ENCODE measurements around the gene CNTNAP4. TPM values are rescaled to one million over a fixed set of nuclear protein-coding genes. Genes with fewer than 3 reads are reported as not detected.

Gene CNTNAP4
- total and polyA plus RNA-seq, 2 of the 8 experiments (the other 6 are each of a cell fraction or from before 2014, with no cell fraction given), result not detected

- no peak overlapping the region for H4K91ac ChIP-seq (replicated peaks; ENCODE audit: insufficient read length, low read length)
- no peak overlapping the region for H3K4ac ChIP-seq (replicated peaks; ENCODE audit: insufficient read length, low read depth, low read length)
- H3K4me1 ChIP-seq (replicated peaks in 1 of 4; ENCODE audit: control insufficient read depth in 3 of 4, insufficient read depth in 4 of 4, low read length in 3 of 4), result no peaks in the 10 kb centered on the region
- no peak overlapping the region for H2AFZ ChIP-seq (ENCODE audit: low read length)
- CTCF ChIA-PET (ENCODE audit: partially characterized antibody), result no interaction called here
- no peaks in the 10 kb centered on the region for H3K79me2 ChIP-seq (ENCODE audit: control insufficient read depth in 1 of 2, insufficient read depth in 2 of 2, low read length in 2 of 2)
- H3K23me2 ChIP-seq (ENCODE audit: low read depth, low read length), result no peaks in the 10 kb centered on the region; the same call in 1 of the 2 replicates
- no peaks in the 10 kb centered on the region for H3K9me3 ChIP-seq (ENCODE audit: insufficient read depth in 2 of 2, low read depth in 1 of 2, low read length in 1 of 2)
- H3K27ac ChIP-seq (ENCODE audit: low read depth, low read length), result no peak overlapping the region
- H3K18ac ChIP-seq (ENCODE audit: extremely low read depth, low read length), result no peak overlapping the region
- no peaks in the 10 kb centered on the region; a peak in 2 of 7 replicates for H3K27me3 ChIP-seq (replicated peaks in 1 of 4; ENCODE audit: control insufficient read depth in 3 of 4, extremely low read depth in 1 of 4, insufficient read depth in 3 of 4, low read length in 3 of 4)
- no peak overlapping the region for H2BK5ac ChIP-seq (ENCODE audit: low read depth, low read length)
- no peak overlapping the region for H3K9ac ChIP-seq (replicated peaks in 1 of 4; ENCODE audit: extremely low read depth in 1 of 4, low read depth in 3 of 4, low read length in 3 of 4)
- POLR2A ChIA-PET (ENCODE audit: partially characterized antibody), result no interaction called here
- no peak overlapping the region for H4K5ac ChIP-seq (ENCODE audit: insufficient read length, low read depth, low read length)
- H3K36me3 ChIP-seq (ENCODE audit: control insufficient read depth in 2 of 4, insufficient read depth in 4 of 4, low read length in 3 of 4), result no peaks in the 10 kb centered on the region
- H3K14ac ChIP-seq (ENCODE audit: insufficient read length), result no peak overlapping the region
- no peak overlapping the region for H2BK120ac ChIP-seq (replicated peaks; ENCODE audit: low read depth, low read length)
- no peaks in the 10 kb centered on the region for H3K79me1 ChIP-seq (ENCODE audit: low read depth, low read length)
- WGBS, 2 experiments (ENCODE audit: extremely low coverage in 1 of 2, insufficient coverage in 1 of 2, insufficient read length in 1 of 2, insufficient replicate concordance in 2 of 2, low coverage in 1 of 2, low lambda C conversion rate in 2 of 2, missing lambda C conversion rate in 1 of 2), result 93% methylated on average over 8 of the region's 8 CpGs; no CpG with 5 or more reads in 1 of the 2 experiments
- no peak overlapping the region for H3K23ac ChIP-seq (ENCODE audit: insufficient read length)
- DNase-seq (ENCODE audit: low read depth in 1 of 2, low spot score in 2 of 2), result no peak
- no peak overlapping the region for H2BK15ac ChIP-seq (ENCODE audit: low read length)
- H3K4me2 ChIP-seq (ENCODE audit: insufficient read depth in 1 of 2, low read depth in 2 of 2, low read length in 2 of 2), result no peak overlapping the region
- H3K56ac ChIP-seq (replicated peaks; ENCODE audit: insufficient read length, low read depth, low read length), result no peak overlapping the region
- no peak overlapping the region for H4K8ac ChIP-seq (ENCODE audit: extremely low read depth, insufficient read depth, low read length)
- no peak overlapping the region for H2BK20ac ChIP-seq (ENCODE audit: low read length)
- no peak overlapping the region for H2AK5ac ChIP-seq (ENCODE audit: low read depth, low read length)
- H3K4me3 ChIP-seq (ENCODE audit: extremely low read depth in 1 of 4, insufficient read depth in 2 of 4, low read depth in 3 of 4, low read length in 4 of 4), result no peak overlapping the region
- H4K20me1 ChIP-seq (replicated peaks in 1 of 2; ENCODE audit: control insufficient read depth in 1 of 2, insufficient read depth in 2 of 2, low read length in 2 of 2), result no peaks in the 10 kb centered on the region
- no peak for FAIRE-seq
- H2BK12ac ChIP-seq (ENCODE audit: low read depth, low read length), result no peak overlapping the region
- TF ChIP-seq RBBP5 (IDR thresholded peaks at IDR 0.05; ENCODE audit: borderline replicate concordance, low read depth, low read length) (no peak), NANOG (IDR thresholded peaks at IDR 0.05; ENCODE audit: insufficient read depth, low read depth, low read length, poor library complexity, severe bottlenecking) (no peak), GTF2F1 (IDR thresholded peaks at IDR 0.05; ENCODE audit: borderline replicate concordance, low read depth, low read length) (no peak), BCL11A (IDR thresholded peaks at IDR 0.05; ENCODE audit: low read depth in 2 of 2, low read length in 2 of 2) (no peak), TAF7 (optimal IDR thresholded peaks at IDR 0.05; ENCODE audit: borderline replicate concordance, low read depth, low read length) (no peak), PHF8 (conservative IDR thresholded peaks at IDR 0.05; ENCODE audit: low read depth, low read length) (no peak), BACH1 (IDR thresholded peaks at IDR 0.05; ENCODE audit: low read length) (no peak), CHD1 (IDR thresholded peaks at IDR 0.05; ENCODE audit: low read depth, low read length) (no peak), E2F6 (IDR thresholded peaks at IDR 0.05) (no peak), RAD21 (IDR thresholded peaks at IDR 0.05 in 1 of 2, conservative IDR thresholded peaks at IDR 0.05 in 1 of 2; ENCODE audit: low read depth in 2 of 2, low read length in 2 of 2) (no peak), TBP (IDR thresholded peaks at IDR 0.05; ENCODE audit: low read depth, low read length) (no peak), SIN3A (conservative IDR thresholded peaks at IDR 0.05 in 1 of 2, IDR thresholded peaks at IDR 0.05 in 1 of 2; ENCODE audit: low read depth in 1 of 2, low read length in 2 of 2) (no peak), CHD2 (IDR thresholded peaks at IDR 0.05; ENCODE audit: low read length) (no peak)
Observed at GRCh38 chr16:76483307-76483909, 206.2 kb downstream of the CNTNAP4 start.
